CD4-positive, alpha-beta memory T cell (primary cell): ENCODE results near the gene C1orf21. TPM values are rescaled to one million over a fixed set of nuclear protein-coding genes. Genes with fewer than 3 reads are reported as not detected.

Experiments
- CTCF ChIA-PET: fragments of 350-600 bp; sonication (Branson Sonifier 250); formaldehyde crosslinking; loops from one replicate; lab custom pipeline; 2021; ENCODE audit warnings: inconsistent platforms; ENCODE audit not compliant: partially characterized antibody; lab: Charles Lee
- POLR2A ChIA-PET: fragments of 350-600 bp; sonication (Branson Sonifier 250); formaldehyde crosslinking; loops from one replicate; lab custom pipeline; 2021; ENCODE audit not compliant: partially characterized antibody; lab: Charles Lee
- DNase-seq, 5 donors: peaks; one replicate each; pipeline versions ENCODE4 v3.0.0 to v3.0.0-alpha.2; 2020 to 2022; ENCODE audit warnings: mixed read lengths in 1 of 5
- H3K27ac ChIP-seq: one replicate; pipeline ENCODE4 v1.7.0; 2013; ENCODE audit warnings: low read depth, low read length
- H3K27me3 ChIP-seq: 2 replicates; pipeline ENCODE4 v1.7.0; 2013; ENCODE audit warnings: mild to moderate bottlenecking, low read length, moderate library complexity; ENCODE audit not compliant: insufficient read depth
- H3K36me3 ChIP-seq: 2 replicates; pipeline ENCODE4 v1.7.0; 2013; ENCODE audit warnings: mild to moderate bottlenecking, low read length, moderate library complexity; ENCODE audit not compliant: insufficient read depth
- H3K4me1 ChIP-seq: 2 replicates; pipeline ENCODE4 v1.7.0; 2013; ENCODE audit warnings: mild to moderate bottlenecking, low read length, moderate library complexity; ENCODE audit not compliant: insufficient read depth
- H3K4me3 ChIP-seq, 2 donors: one replicate each; pipeline ENCODE4 v1.7.0; 2013; ENCODE audit warnings: low read length in 2 of 2, mild to moderate bottlenecking in 1 of 2
- H3K9me3 ChIP-seq, 2 donors: one replicate each; pipeline ENCODE4 v1.7.0; 2013; ENCODE audit warnings: low read length in 2 of 2, control low read depth in 1 of 2; ENCODE audit not compliant: control insufficient read depth in 1 of 2
- H3K27ac Mint-ChIP-seq, 7 donors: one replicate each; pipeline ENCODE4 v1.8.0; 2020 to 2021; ENCODE audit warnings: mixed read lengths in 7 of 7, mild to moderate bottlenecking in 6 of 7, inconsistent platforms in 3 of 7, moderate library complexity in 3 of 7
- H3K27me3 Mint-ChIP-seq, 2 donors: one replicate each; pipeline ENCODE4 v1.8.0; 2020 to 2021; ENCODE audit warnings: mixed read lengths in 2 of 2
- H3K36me3 Mint-ChIP-seq, 2 donors: one replicate each; pipeline ENCODE4 v1.8.0; 2020 to 2021; ENCODE audit warnings: mixed read lengths in 2 of 2, inconsistent platforms in 1 of 2, mild to moderate bottlenecking in 1 of 2
- H3K4me1 Mint-ChIP-seq, 4 donors: one replicate each; pipeline ENCODE4 v1.8.0; 2020 to 2021; ENCODE audit warnings: mixed read lengths in 4 of 4, mild to moderate bottlenecking in 1 of 4
- H3K4me3 Mint-ChIP-seq, 8 donors: one replicate each; pipeline ENCODE4 v1.8.0; 2020 to 2021; ENCODE audit warnings: mixed read lengths in 8 of 8, mild to moderate bottlenecking in 7 of 8, moderate library complexity in 6 of 8, inconsistent platforms in 3 of 8
- H3K9me3 Mint-ChIP-seq, 8 donors: one replicate each; pipeline ENCODE4 v1.8.0; 2020 to 2021; ENCODE audit warnings: mixed read lengths in 8 of 8, mild to moderate bottlenecking in 5 of 8, inconsistent platforms in 3 of 8, moderate library complexity in 1 of 8
- intact Hi-C: fragments of 100-400 bp; cut with micrococcal nuclease; formaldehyde crosslinking; loops from one replicate; pipeline ENCODE4 v1.15.1; 2023
- polyA plus RNA-seq, 2 donors: library from polyadenylated mRNA; unstranded; fragments of 300-500 nt; fragmentation: Illumina TruSeq; gene quantifications; one replicate each; pipeline ENCODE4 v1.2.3, GENCODE V29; 2021
- total RNA-seq, 2 experiments: library from RNA; stranded (reverse); gene quantifications; one replicate each; pipeline ENCODE4 v1.2.3, GENCODE V29; 2021

The C1orf21 gene
- total and polyA plus RNA-seq, 4 experiments from 2014 or later, result 0.20 to 0.80 (median 0.55) TPM

- Mint-ChIP-seq H3K36me3 (no peaks in the 10 kb centered on the region), H3K27me3 (peaks cover 6 to 12% of the 10 kb centered on the region in 2 donors), H3K4me3 (no peak overlapping the region), H3K9me3 (peaks cover 0 to 2% (median 0%) of the 10 kb centered on the region in 8 donors), H3K4me1 (no peaks in the 10 kb centered on the region), H3K27ac (no peak overlapping the region)
- Histone ChIP-seq H3K4me1 (no peaks in the 10 kb centered on the region), H3K4me3 (no peak overlapping the region), H3K27ac (no peak overlapping the region), H3K9me3 (no peaks in the 10 kb centered on the region), H3K27me3 (no peaks in the 10 kb centered on the region), H3K36me3 (no peaks in the 10 kb centered on the region)
- DNase-seq, result no peak
- CTCF ChIA-PET, result interaction anchor here (1.7 kb wide), 1 partner anchor 10 kb away, joined by 4 read pairs; no protein-coding TSS in a partner anchor
- POLR2A ChIA-PET, result no interaction called here
- intact Hi-C loops, result no loop called here
These were observed 18.5 kb upstream of the C1orf21 start for GRCh38 chr1:184368354-184368753.

DNA sequence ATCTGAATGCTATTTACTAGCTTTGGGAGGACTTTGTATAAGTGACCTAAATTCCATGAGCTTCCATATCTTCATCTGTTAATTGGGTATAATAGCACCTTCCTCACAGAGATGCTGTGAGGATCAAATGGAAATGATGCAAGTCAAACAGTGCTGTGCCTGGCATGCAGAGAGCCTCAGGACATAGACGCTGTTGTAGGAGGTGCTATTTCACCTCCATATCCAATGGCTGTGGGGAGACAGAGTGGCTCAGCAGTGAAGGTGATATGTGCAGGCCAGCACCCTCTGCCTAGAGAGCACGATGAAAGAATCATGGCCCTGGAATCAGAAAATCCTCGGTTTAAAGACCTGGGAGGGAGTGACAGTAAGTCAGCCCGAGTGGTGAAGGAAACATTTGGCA, 16.0 kb upstream of the C1orf21 start:
- Mint-ChIP-seq H3K4me3 (no peak overlapping the region), H3K36me3 (no peaks in the 10 kb centered on the region), H3K27me3 (peaks cover 6 to 7% of the 10 kb centered on the region in 2 donors), H3K9me3 (peaks cover 0 to 2% (median 0%) of the 10 kb centered on the region in 8 donors), H3K4me1 (no peaks in the 10 kb centered on the region), H3K27ac (no peak overlapping the region)
- Histone ChIP-seq H3K9me3 (no peaks in the 10 kb centered on the region), H3K27me3 (no peaks in the 10 kb centered on the region), H3K27ac (no peak overlapping the region), H3K4me3 (no peak overlapping the region), H3K36me3 (no peaks in the 10 kb centered on the region), H3K4me1 (no peaks in the 10 kb centered on the region)
- no peak for DNase-seq
- ChIA-PET CTCF (no interaction called here), POLR2A (no interaction called here)
- intact Hi-C loops, result no loop called here

GRCh38 chr1:184373155-184373554, 13.7 kb upstream of the C1orf21 start:
- Histone ChIP-seq H3K4me1 (no peaks in the 10 kb centered on the region), H3K27ac (no peak overlapping the region), H3K9me3 (no peaks in the 10 kb centered on the region), H3K36me3 (no peaks in the 10 kb centered on the region), H3K4me3 (no peak overlapping the region), H3K27me3 (no peaks in the 10 kb centered on the region)
- no peak for DNase-seq
- intact Hi-C loops, result no loop called here
- no peak overlapping the region for H3K4me3 Mint-ChIP-seq
- no peaks in the 10 kb centered on the region for H3K4me1 Mint-ChIP-seq
- peaks cover 0 to 2% (median 0%) of the 10 kb centered on the region in 8 donors for H3K9me3 Mint-ChIP-seq
- H3K27ac Mint-ChIP-seq, result no peak overlapping the region
- no peaks in the 10 kb centered on the region for H3K36me3 Mint-ChIP-seq
- POLR2A ChIA-PET, result no interaction called here
- CTCF ChIA-PET, result no interaction called here
- peaks cover 5 to 7% of the 10 kb centered on the region in 2 donors for H3K27me3 Mint-ChIP-seq

GRCh38 chr1:184376369-184376768, 10.5 kb upstream of the C1orf21 start:
- peaks cover 0 to 2% (median 0%) of the 10 kb centered on the region in 8 donors for H3K9me3 Mint-ChIP-seq

GRCh38 chr1:184379111-184379752, 7.6 kb upstream of the C1orf21 start:
- no peaks in the 10 kb centered on the region for H3K4me1 ChIP-seq
- Mint-ChIP-seq H3K4me3 (no peak overlapping the region), H3K4me1 (peaks cover 0 to 4% (median 0%) of the 10 kb centered on the region in 4 donors), H3K36me3 (no peaks in the 10 kb centered on the region), H3K27me3 (peaks cover 15 to 17% of the 10 kb centered on the region in 2 donors), H3K9me3 (peaks cover 0 to 2% (median 0%) of the 10 kb centered on the region in 8 donors), H3K27ac (no peak overlapping the region)
- no peak overlapping the region for H3K27ac ChIP-seq
- ChIA-PET CTCF (no interaction called here), POLR2A (no interaction called here)
- intact Hi-C loops, result no loop called here
- H3K9me3 ChIP-seq, result no peaks in the 10 kb centered on the region
- H3K27me3 ChIP-seq, result no peaks in the 10 kb centered on the region
- no peak overlapping the region for H3K4me3 ChIP-seq
- no peaks in the 10 kb centered on the region for H3K36me3 ChIP-seq
- no peak for DNase-seq

More at GRCh38 chr1:184376369-184376768, 10.5 kb upstream of the C1orf21 start:
- CTCF ChIA-PET, result no interaction called here
- H3K36me3 ChIP-seq, result no peaks in the 10 kb centered on the region
- H3K4me3 Mint-ChIP-seq, result no peak overlapping the region
- H3K27me3 Mint-ChIP-seq, result peaks cover 5 to 11% of the 10 kb centered on the region in 2 donors
- intact Hi-C loops, result no loop called here
- POLR2A ChIA-PET, result no interaction called here
- H3K9me3 ChIP-seq, result no peaks in the 10 kb centered on the region
- no peaks in the 10 kb centered on the region for H3K4me1 ChIP-seq
- no peaks in the 10 kb centered on the region for H3K36me3 Mint-ChIP-seq
- no peaks in the 10 kb centered on the region for H3K27me3 ChIP-seq
- peaks cover 0 to 4% (median 0%) of the 10 kb centered on the region in 4 donors for H3K4me1 Mint-ChIP-seq
- H3K4me3 ChIP-seq, result no peak overlapping the region
- no peak for DNase-seq
- H3K27ac Mint-ChIP-seq, result no peak overlapping the region
- H3K27ac ChIP-seq, result no peak overlapping the region

GRCh38 chr1:184380468-184380867, 6.4 kb upstream of the C1orf21 start:
- peaks cover 0 to 4% (median 3%) of the 10 kb centered on the region in 4 donors for H3K4me1 Mint-ChIP-seq
- Histone ChIP-seq H3K36me3 (no peaks in the 10 kb centered on the region), H3K4me1 (no peaks in the 10 kb centered on the region), H3K9me3 (no peaks in the 10 kb centered on the region), H3K27me3 (no peaks in the 10 kb centered on the region), H3K27ac (no peak overlapping the region), H3K4me3 (no peak overlapping the region)
- H3K27me3 Mint-ChIP-seq, result peaks cover 22 to 26% of the 10 kb centered on the region in 2 donors
- intact Hi-C loops, result no loop called here
- peaks cover 0 to 2% (median 0%) of the 10 kb centered on the region in 8 donors for H3K9me3 Mint-ChIP-seq
- H3K36me3 Mint-ChIP-seq, result no peaks in the 10 kb centered on the region
- H3K27ac Mint-ChIP-seq, result no peak overlapping the region
- POLR2A ChIA-PET, result no interaction called here
- no peak overlapping the region for H3K4me3 Mint-ChIP-seq
- DNase-seq, result no peak
- CTCF ChIA-PET, result no interaction called here

DNA sequence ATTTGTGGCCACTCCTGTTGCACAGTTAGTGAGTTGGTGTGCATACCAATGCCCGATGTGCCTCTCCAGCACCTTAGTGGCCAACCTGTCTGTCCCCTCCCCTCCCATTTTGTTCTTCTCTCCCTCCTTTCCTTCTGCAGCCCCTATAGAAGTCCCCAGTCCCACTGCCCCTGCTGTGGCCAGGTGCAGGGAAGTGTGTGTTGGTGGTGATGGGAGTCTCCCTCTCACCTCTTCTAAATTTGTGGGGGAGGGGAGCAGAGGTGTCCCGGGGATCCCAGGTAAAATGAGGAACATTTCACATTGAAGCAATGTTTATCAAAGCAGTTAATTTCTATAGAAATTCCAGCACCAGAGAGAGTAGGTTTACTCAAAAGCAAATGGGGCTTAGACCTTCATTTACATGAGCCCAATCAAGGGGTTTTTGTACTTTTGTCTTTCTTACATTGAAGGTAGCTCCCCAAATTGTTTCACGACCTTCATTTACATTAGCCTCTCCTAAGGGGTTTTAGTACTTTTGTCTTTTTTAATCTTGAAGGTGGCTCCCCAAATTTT, 3.0 kb upstream of the C1orf21 start:
- Mint-ChIP-seq H3K9me3 (peaks cover 0 to 2% (median 0%) of the 10 kb centered on the region in 8 donors), H3K27me3 (peaks cover 36 to 43% of the 10 kb centered on the region in 2 donors), H3K36me3 (no peaks in the 10 kb centered on the region), H3K4me1 (peaks cover 13 to 24% (median 19%) of the 10 kb centered on the region in 4 donors), H3K4me3 (no peak overlapping the region), H3K27ac (no peak overlapping the region)
- no peak for DNase-seq
- ChIA-PET CTCF (no interaction called here), POLR2A (no interaction called here)
- no peaks in the 10 kb centered on the region for H3K9me3 ChIP-seq
- no peak overlapping the region for H3K4me3 ChIP-seq
- H3K36me3 ChIP-seq, result no peaks in the 10 kb centered on the region
- H3K4me1 ChIP-seq, result peaks cover 9% of the 10 kb centered on the region
- intact Hi-C loops, result no loop called here
- no peak overlapping the region for H3K27ac ChIP-seq
- peaks cover 7% of the 10 kb centered on the region for H3K27me3 ChIP-seq
